ENCODE measurements around the gene PHACTR3. TPM values are rescaled to one million over a fixed set of nuclear protein-coding genes. Genes with fewer than 3 reads are reported as not detected.

Gene PHACTR3
- total and polyA plus RNA-seq, 2 donors (not counting 3 experiments of a cell fraction or from before 2014, with no cell fraction given) = not detected

DNA sequence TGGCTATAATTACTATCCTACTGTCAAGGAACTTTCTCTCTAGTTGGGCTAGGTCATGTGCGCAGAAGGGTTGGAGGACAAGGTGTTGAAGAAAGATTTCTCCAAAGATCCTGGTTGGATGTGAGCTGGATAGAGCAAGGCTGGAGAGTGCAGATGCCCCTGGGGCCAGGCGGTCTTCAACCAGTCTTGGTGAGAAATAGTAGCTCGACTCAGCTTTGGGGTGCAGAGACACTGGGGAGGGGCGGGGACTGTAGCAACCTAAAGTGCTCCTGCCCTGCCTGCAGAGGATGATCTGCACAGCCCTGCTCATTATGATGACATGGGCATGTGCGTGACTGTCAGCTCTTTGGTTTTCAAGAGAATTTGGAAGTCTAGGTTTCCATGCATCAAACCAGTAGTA, 35.9 kb downstream of the PHACTR3 start:
- no peak for DNase-seq (ENCODE audit: low read depth, low spot score)
- Histone ChIP-seq H3K9me3 (replicated peaks; ENCODE audit: control insufficient read depth, insufficient read depth, low read length) (peaks cover 4% of the 10 kb centered on the region), H3K79me2 (ENCODE audit: control insufficient read depth, insufficient read depth, low read length) (no peaks in the 10 kb centered on the region), H2AFZ (ENCODE audit: low read depth, low read length) (no peak overlapping the region), H3K4me3 (replicated peaks in 1 of 3; ENCODE audit: insufficient read depth in 1 of 3, low read depth in 1 of 3, low read length in 3 of 3) (no peak overlapping the region), H3K4me1 (ENCODE audit: control insufficient read depth, extremely low read depth, insufficient read depth, low read length) (no peaks in the 10 kb centered on the region), H3K4me2 (ENCODE audit: insufficient read depth, low read length) (no peak overlapping the region), H3K9ac (replicated peaks; ENCODE audit: extremely low read depth, insufficient read depth, low read length) (no peak overlapping the region), H4K20me1 (replicated peaks; ENCODE audit: control insufficient read depth, extremely low read depth, insufficient read depth, low read length) (no peaks in the 10 kb centered on the region), H3K36me3 (ENCODE audit: control insufficient read depth in 2 of 2, extremely low read depth in 1 of 2, insufficient read depth in 2 of 2, low read length in 2 of 2) (no peaks in the 10 kb centered on the region), H3K9me1 (replicated peaks; ENCODE audit: control insufficient read depth, extremely low read depth, insufficient read depth, low read length) (no peaks in the 10 kb centered on the region), H3K27me3 (ENCODE audit: control insufficient read depth in 2 of 2, insufficient read depth in 2 of 2, low read length in 2 of 2) (no peaks in the 10 kb centered on the region), H3K27ac (ENCODE audit: insufficient read depth, low read depth, low read length) (no peak overlapping the region)
- FAIRE-seq = no peak
- ChIA-PET CTCF (interaction anchor here (0.6 kb wide), 1 partner anchor 316 kb away, joined by 3 read pairs; no protein-coding TSS in a partner anchor), POLR2A (no interaction called here)
- intact Hi-C loops (cut with micrococcal nuclease) (no loop called here), dilution Hi-C loops (cut with MboI; ENCODE audit: extremely low pct_ligation_motif_present, low sequenced_read_pairs) (no loop called here)
- no peak for TF ChIP-seq EZH2 (IDR thresholded peaks at IDR 0.05; ENCODE audit: borderline replicate concordance, low read depth, low read length, severe bottlenecking)
- TF ChIP-seq POLR2AphosphoS5 (IDR thresholded peaks at IDR 0.05; ENCODE audit: insufficient read depth, low read depth, low read length) = no peak
- no peak for TF ChIP-seq FOS (IDR thresholded peaks at IDR 0.05; ENCODE audit: borderline replicate concordance, insufficient read depth, low read length)
- TF ChIP-seq, protein P1, sequence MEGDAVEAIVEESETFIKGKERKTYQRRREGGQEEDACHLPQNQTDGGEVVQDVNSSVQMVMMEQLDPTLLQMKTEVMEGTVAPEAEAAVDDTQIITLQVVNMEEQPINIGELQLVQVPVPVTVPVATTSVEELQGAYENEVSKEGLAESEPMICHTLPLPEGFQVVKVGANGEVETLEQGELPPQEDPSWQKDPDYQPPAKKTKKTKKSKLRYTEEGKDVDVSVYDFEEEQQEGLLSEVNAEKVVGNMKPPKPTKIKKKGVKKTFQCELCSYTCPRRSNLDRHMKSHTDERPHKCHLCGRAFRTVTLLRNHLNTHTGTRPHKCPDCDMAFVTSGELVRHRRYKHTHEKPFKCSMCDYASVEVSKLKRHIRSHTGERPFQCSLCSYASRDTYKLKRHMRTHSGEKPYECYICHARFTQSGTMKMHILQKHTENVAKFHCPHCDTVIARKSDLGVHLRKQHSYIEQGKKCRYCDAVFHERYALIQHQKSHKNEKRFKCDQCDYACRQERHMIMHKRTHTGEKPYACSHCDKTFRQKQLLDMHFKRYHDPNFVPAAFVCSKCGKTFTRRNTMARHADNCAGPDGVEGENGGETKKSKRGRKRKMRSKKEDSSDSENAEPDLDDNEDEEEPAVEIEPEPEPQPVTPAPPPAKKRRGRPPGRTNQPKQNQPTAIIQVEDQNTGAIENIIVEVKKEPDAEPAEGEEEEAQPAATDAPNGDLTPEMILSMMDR (IDR thresholded peaks at IDR 0.05; ENCODE audit: extremely low read depth in 1 of 2, insufficient read depth in 1 of 2, low read depth in 1 of 2, low read length in 2 of 2) = no peak
- TF ChIP-seq MYC (IDR thresholded peaks at IDR 0.05; ENCODE audit: low read depth, low read length) = no peak
- no peak for TF ChIP-seq POLR2A (IDR thresholded peaks at IDR 0.05; ENCODE audit: low read depth, low read length)
- TF ChIP-seq, protein P2, sequence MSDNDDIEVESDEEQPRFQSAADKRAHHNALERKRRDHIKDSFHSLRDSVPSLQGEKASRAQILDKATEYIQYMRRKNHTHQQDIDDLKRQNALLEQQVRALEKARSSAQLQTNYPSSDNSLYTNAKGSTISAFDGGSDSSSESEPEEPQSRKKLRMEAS (IDR thresholded peaks at IDR 0.05; ENCODE audit: insufficient read depth, insufficient read length) = no peak
- no peak for TF ChIP-seq JUN (IDR thresholded peaks at IDR 0.05; ENCODE audit: borderline replicate concordance, insufficient read depth, insufficient read length, low read depth)
- no peak for TF ChIP-seq GATA2 (IDR thresholded peaks at IDR 0.05; ENCODE audit: insufficient read depth, insufficient read length, low read depth, low read length)
- no TSS peak for BruUV-seq (replicated peaks)
